Muscle layer of colon (tissue), 2 donors: ENCODE measurements around the gene RAC2.

Source experiments
- H3K27ac ChIP-seq: one replicate; pipeline ENCODE4 v1.7.0; 2013; ENCODE audit warnings: low read depth, mild to moderate bottlenecking, low read length, moderate library complexity
- H3K27me3 ChIP-seq, 2 donors: one replicate each; pipeline ENCODE4 v1.7.0; 2013; ENCODE audit warnings: low read length in 2 of 2, mild to moderate bottlenecking in 2 of 2; ENCODE audit not compliant: insufficient read depth in 2 of 2, control insufficient read depth in 1 of 2
- H3K36me3 ChIP-seq: one replicate; pipeline ENCODE4 v1.7.0; 2013; ENCODE audit warnings: mild to moderate bottlenecking, low read length; ENCODE audit not compliant: insufficient read depth
- H3K4me1 ChIP-seq: one replicate; pipeline ENCODE4 v1.7.0; 2013; ENCODE audit warnings: mild to moderate bottlenecking, low read length; ENCODE audit not compliant: insufficient read depth
- H3K4me3 ChIP-seq, 2 donors: one replicate each; pipeline ENCODE4 v1.7.0; 2013; ENCODE audit warnings: low read length in 2 of 2, low read depth in 1 of 2, mild to moderate bottlenecking in 1 of 2, moderate library complexity in 1 of 2
- H3K9ac ChIP-seq: one replicate; pipeline ENCODE4 v1.7.0; 2013; ENCODE audit warnings: low read length
- H3K9me3 ChIP-seq: one replicate; pipeline ENCODE4 v1.7.0; 2013; ENCODE audit warnings: mild to moderate bottlenecking, low read length
- donor health status: abdominal sarcoma.
- donor health status: Adenocarcinoma of cecum.

The RAC2 gene

DNA sequence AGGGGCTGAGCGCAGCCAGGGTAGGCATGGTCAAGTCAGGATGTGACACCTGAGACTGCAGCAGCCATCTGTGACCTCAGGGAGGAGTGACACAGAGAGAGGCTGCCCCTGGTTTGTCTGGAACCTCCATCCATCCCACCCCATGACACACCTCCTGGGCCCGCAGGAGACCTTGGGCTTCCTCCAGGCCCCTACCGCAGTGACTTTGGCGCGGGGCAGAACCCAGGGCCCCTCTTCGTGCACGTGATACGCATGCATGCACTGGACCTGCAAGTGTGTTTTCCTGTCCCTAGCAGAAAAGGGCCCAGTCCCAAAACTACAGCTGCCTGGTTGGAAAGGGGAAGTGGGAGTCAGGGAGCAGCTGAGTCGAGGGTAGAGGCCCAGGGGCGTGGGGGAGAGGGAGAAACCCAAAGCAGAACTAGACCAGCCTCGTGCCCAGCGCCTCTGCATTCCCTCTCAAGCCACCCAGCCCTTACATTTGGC lies 30.4 kb upstream of the RAC2 start:
- no peak overlapping the region for H3K27ac ChIP-seq
- H3K4me1 ChIP-seq = no peaks in the 10 kb centered on the region
- H3K9me3 ChIP-seq = no peaks in the 10 kb centered on the region

GRCh38 chr22:37273846-37274225 lies 29.8 kb upstream of the RAC2 start:
- Histone ChIP-seq H3K4me3 (no peak overlapping the region), H3K9me3 (no peaks in the 10 kb centered on the region), H3K27me3 (peaks cover 0 to 7% of the 10 kb centered on the region in 2 donors), H3K36me3 (no peaks in the 10 kb centered on the region), H3K4me1 (no peaks in the 10 kb centered on the region), H3K9ac (no peak overlapping the region), H3K27ac (no peak overlapping the region)

More for the DNA sequence above, 30.4 kb upstream of the RAC2 start:
- no peak overlapping the region for H3K4me3 ChIP-seq
- H3K36me3 ChIP-seq = no peaks in the 10 kb centered on the region
- H3K9ac ChIP-seq = no peak overlapping the region
- peaks cover 0 to 7% of the 10 kb centered on the region in 2 donors for H3K27me3 ChIP-seq

- Histone ChIP-seq H3K27me3 (peaks cover 0 to 7% of the 10 kb centered on the region in 2 donors), H3K4me3 (no peak overlapping the region), H3K4me1 (no peaks in the 10 kb centered on the region), H3K9me3 (no peaks in the 10 kb centered on the region), H3K36me3 (no peaks in the 10 kb centered on the region), H3K9ac (no peak overlapping the region), H3K27ac (no peak overlapping the region)
Measured at GRCh38 chr22:37273126-37273845, 29.2 kb upstream of the RAC2 start.

DNA sequence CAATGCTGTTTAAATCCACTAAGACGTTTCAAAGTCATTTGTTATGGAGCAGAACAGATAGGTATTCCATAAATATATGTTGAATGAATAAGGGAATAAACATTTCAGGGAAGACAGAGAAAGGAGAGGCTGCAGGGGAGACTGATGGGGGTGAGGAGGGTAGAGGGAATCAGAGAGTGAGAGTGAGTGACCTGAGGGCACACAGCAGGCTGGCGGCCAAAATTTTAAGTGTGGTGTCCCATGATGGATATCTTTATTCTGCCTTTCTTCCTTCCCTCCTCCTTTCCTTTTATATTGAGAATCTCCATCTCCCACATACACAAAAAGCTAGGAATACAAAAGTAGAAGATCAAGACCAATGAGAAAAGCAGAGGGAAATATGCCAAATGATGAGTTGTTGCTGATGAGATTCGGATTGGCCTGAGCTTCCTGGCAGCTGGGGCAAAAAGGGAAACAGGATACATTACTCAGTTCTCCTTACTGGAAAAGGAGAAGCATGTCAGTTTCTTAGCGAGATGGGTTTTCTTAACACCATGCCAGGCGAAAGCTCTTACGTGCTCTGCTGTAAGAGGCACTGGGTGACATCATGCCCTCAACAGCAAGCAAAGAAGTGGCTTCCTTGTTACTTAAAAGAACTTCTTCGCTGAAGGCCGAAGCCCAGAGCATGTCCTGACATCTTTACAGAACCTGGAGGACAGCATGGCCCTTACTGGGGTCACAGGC lies 27.0 kb upstream of the RAC2 start:
- Histone ChIP-seq H3K4me3 (no peak overlapping the region), H3K27ac (no peak overlapping the region), H3K9me3 (no peaks in the 10 kb centered on the region), H3K9ac (no peak overlapping the region), H3K27me3 (peaks cover 0 to 13% of the 10 kb centered on the region in 2 donors), H3K36me3 (no peaks in the 10 kb centered on the region), H3K4me1 (no peaks in the 10 kb centered on the region)

- Histone ChIP-seq H3K4me3 (no peak overlapping the region), H3K9me3 (no peaks in the 10 kb centered on the region), H3K27ac (no peak overlapping the region), H3K9ac (no peak overlapping the region), H3K36me3 (no peaks in the 10 kb centered on the region), H3K27me3 (peaks cover 0 to 13% of the 10 kb centered on the region in 2 donors), H3K4me1 (no peaks in the 10 kb centered on the region)
Measured at GRCh38 chr22:37269936-37270678, 26.0 kb upstream of the RAC2 start.

- no peak overlapping the region for H3K27ac ChIP-seq
- H3K27me3 ChIP-seq = peaks cover 0 to 10% of the 10 kb centered on the region in 2 donors
- H3K4me1 ChIP-seq = no peaks in the 10 kb centered on the region
- H3K4me3 ChIP-seq = no peak overlapping the region
- H3K36me3 ChIP-seq = no peaks in the 10 kb centered on the region
- H3K9me3 ChIP-seq = peaks cover 9% of the 10 kb centered on the region
- no peak overlapping the region for H3K9ac ChIP-seq
Measured at GRCh38 chr22:37267661-37268413, 23.8 kb upstream of the RAC2 start.

GRCh38 chr22:37267135-37267587 lies 23.1 kb upstream of the RAC2 start:
- Histone ChIP-seq H3K9me3 (peaks cover 9% of the 10 kb centered on the region), H3K27me3 (peaks cover 0 to 13% of the 10 kb centered on the region in 2 donors), H3K27ac (no peak overlapping the region), H3K36me3 (no peaks in the 10 kb centered on the region), H3K4me3 (no peak overlapping the region), H3K4me1 (no peaks in the 10 kb centered on the region), H3K9ac (no peak overlapping the region)

DNA sequence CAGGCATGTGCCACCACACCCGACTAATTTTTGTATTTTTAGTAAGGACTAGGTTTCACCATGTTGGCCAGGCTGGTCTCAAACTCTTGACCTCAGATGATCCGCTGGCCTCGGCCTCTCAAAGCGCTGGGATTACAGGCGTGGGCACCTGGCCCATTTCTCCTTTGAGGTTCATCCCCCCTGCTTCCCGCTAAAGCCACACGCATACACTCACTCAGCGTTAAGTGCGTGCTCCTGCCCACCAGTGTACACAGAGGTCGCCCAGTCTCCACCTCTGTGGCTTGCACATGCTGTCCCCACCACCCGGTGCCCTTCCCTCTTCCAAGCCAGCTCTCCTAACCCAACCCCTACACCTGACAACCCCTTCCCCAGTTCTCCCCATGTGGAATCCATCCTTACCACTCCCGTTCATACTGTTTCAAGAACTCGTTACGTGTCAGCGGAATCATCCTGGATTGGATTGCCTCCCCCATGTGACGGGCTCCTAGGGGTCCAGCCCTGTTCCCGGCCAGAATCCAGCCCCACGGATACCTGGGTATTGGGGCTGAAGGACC lies 22.6 kb upstream of the RAC2 start:
- H3K9me3 ChIP-seq = peaks cover 9% of the 10 kb centered on the region
- H3K9ac ChIP-seq = no peak overlapping the region
- H3K4me1 ChIP-seq = no peaks in the 10 kb centered on the region
- H3K27ac ChIP-seq = no peak overlapping the region
- no peak overlapping the region for H3K4me3 ChIP-seq
- peaks cover 0 to 13% of the 10 kb centered on the region in 2 donors for H3K27me3 ChIP-seq
- H3K36me3 ChIP-seq = no peaks in the 10 kb centered on the region

- Histone ChIP-seq H3K27ac (no peak overlapping the region), H3K27me3 (peaks cover 7 to 33% of the 10 kb centered on the region in 2 donors), H3K9me3 (peaks cover 9% of the 10 kb centered on the region), H3K36me3 (no peaks in the 10 kb centered on the region), H3K4me3 (no peak overlapping the region), H3K4me1 (no peaks in the 10 kb centered on the region), H3K9ac (no peak overlapping the region)
Measured at GRCh38 chr22:37263966-37264887, 20.2 kb upstream of the RAC2 start.

GRCh38 chr22:37262346-37262745 lies 18.3 kb upstream of the RAC2 start:
- H3K27ac ChIP-seq = no peak overlapping the region
- H3K4me1 ChIP-seq = no peaks in the 10 kb centered on the region
- peaks cover 9 to 37% of the 10 kb centered on the region in 2 donors for H3K27me3 ChIP-seq
- H3K36me3 ChIP-seq = no peaks in the 10 kb centered on the region
- H3K4me3 ChIP-seq = no peak overlapping the region
- peaks cover 9% of the 10 kb centered on the region for H3K9me3 ChIP-seq
- no peak overlapping the region for H3K9ac ChIP-seq
